ENCODE data around the gene SLC9A9.

The SLC9A9 gene

DNA sequence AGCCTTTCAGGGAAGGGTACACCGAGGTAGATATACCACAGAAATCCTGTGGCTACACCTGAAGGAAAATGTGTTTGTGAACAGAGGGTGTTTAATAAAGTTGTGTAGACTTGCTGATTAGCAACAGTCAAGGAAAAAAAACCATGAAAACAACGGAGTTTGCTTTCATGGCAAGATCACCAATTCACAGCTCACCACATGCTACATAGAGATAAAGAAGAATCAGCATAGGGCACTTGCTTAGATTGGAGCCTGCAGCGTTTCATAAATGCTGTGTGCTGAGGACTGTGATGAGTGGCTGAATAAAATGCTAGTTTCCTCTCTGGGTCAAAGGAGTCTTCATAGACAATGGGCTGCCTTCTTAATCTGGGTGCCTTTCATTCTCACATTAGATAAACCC lies 257.6 kb downstream of the SLC9A9 start:
- DNase-seq = no peak

DNA sequence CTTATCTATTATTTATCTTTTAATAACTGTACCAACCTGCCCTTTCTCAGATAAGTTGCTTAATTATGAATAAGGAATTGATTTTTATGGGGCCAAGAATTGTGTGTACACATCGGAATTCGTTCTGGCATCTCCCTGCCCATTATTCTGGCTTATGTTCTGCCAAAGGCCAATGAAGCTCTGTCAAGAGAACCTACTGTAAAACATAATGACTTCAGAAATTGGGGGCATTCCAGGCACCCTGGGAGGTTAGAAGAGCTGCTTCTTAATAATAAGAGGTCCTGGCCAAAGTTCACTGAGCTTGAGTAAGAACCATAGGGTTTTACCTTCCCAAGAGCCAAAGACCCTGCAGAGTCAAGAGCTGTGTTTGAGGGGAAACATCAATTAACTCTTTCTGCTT lies 261.7 kb downstream of the SLC9A9 start:
- no peak for DNase-seq

DNA sequence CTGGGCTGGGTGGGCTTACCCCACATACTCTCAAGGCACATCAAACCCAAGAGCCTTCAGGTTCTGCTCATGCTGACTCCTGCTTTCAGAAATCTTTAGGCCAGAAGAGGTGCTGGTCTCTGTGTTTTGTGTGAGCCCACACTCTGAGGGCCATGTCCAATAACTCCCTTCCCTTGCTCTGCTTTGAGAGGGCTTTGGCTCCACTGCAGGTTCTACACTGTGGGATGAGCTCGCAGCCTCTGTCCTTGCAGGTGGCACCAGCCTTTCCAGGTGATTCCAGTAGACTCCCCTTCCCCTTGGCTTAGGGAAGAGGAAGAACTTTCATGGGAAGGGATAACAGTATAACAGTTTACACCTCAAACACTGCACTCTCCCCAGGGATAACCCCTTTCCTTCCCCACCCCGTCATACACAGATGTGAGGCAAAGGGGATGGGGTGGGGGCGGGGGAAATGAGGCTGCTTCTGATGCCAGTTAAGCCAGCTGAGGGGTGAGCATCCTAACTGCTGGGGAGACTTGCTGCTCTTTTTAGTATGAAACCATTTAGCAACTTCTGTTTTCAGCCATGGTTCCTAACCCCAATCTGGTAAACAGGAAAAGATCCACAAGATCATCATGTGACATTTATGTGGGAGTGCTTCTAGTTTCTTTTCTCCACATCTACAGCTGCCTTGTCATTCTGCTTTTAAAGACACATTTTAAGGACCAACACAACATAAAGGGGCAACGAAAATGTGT lies 262.4 kb downstream of the SLC9A9 start:
- DNase-seq = no peak

DNA sequence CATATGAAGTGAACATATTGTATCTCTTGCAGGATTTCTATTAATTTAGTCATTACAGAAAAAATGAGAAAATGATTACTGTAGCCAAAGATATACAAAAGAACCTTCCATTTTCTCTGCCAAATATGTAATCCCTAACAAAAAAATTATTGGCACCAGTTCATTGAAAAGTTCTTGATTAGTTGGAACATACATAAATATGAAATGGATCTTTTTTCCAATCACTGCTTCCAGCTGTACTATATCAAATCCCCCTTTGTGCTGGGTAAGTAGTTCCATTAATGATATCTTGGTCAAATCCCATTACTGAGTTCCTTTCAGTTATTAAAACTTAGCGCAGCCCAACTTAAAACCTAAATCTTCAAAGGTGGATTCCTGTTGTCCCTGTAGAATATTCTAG lies 263.8 kb downstream of the SLC9A9 start:
- no peak for DNase-seq

DNA sequence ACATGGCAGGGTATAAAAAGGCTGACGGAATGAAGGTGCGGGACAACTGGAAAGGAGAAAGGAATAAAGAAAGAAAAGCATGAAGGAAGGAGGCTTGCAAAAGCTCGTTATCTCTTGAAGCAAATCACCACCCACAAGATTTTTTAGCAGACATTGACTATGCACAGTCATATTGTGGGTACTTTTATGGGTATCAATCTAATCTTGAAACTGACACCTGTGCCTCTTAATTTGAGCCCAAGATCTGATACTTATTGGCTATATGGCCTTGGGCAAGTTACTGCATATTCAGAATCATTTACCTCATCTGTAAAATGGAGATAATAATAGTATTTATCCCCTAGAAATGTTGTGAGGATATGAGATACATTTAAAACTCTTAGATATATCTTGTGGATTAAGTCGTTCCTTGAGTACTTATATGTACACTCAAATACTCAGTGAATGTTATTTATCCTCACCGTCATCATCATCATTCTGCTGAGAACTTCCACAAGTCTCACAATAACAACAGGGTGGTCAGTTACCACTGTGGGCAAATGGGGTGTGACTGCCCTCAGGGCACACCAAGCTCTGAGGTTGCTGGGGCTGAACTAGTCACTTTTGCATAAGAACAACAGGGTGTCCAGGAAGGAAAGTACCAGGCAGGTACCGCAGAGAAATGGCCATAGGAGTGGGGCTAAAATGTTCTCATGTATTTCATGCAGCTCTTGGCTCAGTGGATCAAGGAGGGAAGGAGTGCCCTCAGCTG lies 266.1 kb downstream of the SLC9A9 start:
- no peak for DNase-seq

DNA sequence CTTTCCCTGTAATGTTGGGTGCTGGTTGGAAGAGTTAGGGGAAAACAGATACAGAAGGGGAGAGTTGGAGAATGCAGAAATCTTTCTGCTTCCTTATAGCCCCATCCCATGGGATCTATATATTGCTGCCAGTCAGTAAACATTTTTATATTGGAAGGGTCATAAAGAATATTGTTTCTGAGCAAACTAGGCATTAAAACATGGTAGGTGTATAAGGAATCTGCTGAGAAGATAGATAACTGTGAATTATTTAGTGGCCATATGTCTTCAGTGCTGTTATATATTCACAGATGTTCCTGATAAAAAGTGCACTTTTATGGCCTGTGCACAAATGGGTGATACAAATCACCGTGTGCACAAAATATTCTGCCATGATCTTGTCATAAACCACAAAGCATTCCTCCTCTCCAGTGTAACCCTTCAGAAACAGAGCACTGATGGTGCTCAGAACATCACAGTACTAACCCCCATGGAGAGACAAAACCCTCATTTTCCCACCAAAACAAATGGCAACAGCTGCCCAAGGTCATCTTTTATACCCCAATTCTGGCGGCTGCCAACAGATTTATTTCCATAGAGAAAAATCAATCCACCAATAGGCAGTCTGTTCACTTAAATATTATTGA lies 269.3 kb downstream of the SLC9A9 start:
- DNase-seq = no peak

DNA sequence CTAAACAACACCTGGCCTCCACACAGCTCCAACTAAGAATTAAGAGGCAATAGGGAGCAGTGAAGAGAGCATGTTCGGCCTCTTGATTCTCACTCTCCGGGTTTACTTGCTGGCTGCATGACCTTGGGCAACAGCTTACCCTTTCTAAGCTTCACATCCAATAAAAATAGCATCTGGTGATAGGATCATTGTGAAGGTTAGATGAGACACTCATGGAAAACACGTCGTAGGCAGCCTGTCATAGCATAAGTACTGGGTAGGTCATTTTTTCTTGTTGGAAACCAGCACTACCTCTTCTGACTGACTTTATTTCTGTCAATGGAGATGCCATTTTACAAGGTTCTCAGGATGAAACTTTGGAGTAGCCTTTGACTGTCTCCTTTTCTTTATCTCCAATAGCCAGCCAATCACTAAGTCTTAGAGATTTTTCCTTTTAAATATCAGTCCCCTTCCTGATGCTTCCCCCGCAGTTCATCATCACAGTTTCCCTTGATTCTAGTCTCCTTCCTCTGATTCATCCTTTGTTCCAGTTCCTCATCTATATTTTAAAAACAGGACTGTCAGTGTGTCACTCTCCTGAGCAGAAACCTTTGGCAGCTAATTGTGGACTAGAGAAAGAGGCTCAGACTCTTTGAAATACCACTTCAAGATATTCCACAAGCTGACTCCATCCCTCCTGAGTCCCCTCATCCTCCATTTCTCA lies 271.5 kb downstream of the SLC9A9 start:
- DNase-seq = no peak

DNA sequence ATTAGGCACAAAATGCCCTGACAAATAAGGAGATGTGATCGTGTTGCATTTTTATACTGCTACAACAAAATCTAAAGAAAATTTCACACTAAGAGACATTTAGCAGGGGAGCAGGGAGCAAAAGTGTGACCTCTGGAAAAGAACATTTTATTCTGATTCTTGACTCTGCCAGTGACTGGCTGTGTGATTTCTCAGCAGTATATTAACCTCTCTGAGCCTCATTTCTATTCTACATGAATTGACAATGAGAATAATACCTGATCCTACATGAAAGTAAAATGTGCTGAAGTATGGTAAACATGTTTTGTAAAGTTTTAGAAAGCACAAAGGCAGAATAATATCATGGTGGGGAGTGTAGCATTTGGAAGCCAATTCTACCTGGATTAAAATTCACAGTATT lies 273.3 kb downstream of the SLC9A9 start:
- DNase-seq = no peak

DNA sequence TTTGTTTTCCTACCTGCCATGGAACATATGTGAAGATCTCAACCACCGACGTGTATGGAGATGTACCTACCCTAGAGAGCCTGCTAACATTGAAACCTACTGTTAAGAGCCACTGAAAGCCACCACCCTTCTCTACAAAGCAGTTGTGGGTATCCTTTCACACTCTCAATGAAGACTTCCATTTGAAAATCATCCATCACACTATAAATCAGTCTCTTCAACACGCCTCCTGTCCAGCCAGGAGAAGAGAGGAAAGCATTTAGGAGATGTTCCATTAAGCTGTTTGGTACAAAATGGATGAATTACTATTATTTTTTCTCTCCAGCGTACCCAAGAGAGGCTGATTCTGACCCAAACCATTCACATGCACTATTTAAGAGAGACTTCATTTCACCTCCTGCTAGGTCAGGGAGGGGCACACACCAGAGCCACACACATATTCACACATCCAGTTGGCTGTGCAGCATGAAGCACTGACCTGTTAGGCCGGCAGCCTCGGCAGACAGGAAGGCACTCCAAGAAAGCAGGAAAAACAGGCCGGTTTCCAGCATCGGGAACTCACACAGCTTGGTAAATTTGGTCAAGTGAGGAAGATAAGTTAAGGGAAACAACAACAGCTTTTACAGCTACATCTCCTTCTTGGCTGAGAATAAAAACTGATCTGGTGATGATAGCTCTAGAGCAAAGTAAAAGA lies 274.5 kb downstream of the SLC9A9 start:
- no peak for DNase-seq

DNA sequence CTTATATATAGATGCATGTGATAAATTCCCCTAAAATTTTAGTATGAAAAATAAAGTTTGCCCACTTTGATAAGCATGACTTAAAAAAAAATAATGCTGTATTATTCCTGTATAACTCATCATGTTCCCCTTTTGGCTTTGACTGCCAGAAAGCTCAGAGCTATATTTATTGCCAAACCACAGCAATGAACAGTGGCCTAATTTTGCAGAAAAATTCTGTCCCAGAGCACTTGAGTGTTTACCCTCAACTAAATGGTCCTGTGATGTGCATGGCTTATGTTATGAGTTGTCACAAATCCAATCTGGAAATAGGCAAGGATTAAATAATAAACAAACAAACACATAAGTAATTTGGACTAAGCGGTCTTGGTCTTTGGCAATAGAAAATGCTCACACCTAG lies 276.7 kb downstream of the SLC9A9 start:
- no peak for DNase-seq

DNA sequence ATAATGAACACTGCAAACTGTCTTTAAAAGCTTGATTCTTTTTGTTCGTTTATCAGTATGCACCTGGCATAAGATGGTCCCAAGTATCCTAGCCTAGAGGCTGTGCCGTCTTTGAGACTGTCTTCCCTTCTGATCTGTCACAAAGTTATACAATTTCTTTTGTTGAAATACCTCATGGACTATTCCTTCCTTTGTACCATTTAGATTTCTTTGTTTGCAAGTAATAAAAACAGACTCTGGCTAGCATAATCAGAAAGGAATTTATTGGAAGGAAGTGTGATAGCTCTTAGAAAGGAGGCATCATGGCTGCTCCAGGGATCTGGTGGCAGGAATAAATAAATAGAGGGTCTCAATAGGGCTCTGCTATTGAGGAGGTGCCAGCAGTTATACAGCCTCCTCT lies 280.4 kb downstream of the SLC9A9 start:
- DNase-seq = no peak

DNA sequence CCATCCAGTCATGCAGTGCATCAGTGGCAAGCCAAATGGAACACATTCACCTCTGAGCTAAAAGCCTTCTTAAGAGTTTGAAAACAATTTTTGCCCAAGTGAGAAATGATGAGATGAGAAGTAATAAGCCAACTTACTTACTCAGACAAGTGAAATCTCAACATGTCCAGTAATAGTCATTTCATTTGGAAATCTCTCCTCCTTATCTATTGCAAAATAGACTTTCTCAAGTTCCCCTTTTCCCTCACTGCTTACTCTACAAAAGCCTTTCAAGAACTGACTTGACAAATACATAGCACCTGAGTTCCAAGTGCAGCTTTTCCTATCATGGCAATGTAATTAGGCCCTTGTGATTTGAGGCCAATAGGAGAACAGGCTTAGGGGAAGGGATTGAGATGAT lies 282.3 kb downstream of the SLC9A9 start:
- DNase-seq = no peak

DNA sequence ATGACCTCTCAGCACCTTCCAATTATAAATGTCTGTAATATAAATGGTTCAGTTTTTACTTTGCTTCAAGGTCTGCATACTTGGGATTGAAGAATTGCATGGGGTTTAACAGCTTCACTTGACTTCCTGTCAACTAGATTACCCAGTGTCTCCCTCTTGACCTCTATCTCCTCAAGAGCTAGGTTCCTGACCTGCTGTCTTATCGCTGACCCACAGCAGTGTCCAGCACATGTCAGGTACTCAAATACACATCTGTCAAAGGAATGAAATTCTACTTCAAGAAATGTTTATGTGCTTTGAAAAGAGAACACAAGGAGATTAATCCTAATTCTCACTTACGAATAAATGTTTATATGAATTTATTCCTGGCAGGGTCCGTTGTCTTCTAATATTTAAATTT lies 284.5 kb downstream of the SLC9A9 start:
- DNase-seq = no peak

DNA sequence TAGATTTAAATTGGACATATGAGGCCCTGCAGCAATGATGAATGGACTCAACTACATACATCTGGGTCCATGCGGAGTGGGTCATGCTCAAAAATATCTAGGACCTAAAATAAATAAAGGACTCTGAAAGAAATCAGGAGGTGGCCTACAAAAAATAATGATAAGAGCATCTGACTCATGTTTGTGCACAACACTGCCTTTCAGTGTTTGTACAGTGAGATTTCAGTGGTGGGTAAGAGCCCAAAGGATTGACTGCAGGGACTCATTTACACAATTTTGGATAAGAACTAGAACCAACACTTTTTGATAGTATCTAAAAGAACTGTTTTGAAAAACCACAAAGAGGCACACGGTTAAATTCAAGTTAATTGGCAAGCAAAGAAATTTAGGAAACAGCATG lies 285.5 kb downstream of the SLC9A9 start:
- DNase-seq = no peak

DNA sequence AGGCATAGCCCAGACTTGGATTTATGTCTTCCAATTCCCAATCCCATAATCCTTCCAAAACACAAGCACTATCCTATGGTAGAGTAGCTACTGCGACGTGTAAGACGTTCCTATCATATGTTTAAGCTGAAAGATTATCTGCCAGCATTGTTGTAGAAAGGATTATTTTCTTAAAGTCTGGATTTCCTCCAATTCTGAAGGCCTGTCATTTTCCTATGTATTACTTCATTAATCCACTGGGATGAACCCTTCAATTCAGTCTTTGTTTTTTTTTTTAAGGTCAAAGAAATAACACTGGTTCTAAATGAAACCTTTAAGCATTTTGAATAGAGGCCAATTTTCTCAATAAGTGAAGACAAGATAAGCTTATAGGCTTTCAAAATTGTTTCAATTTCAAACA lies 289.0 kb downstream of the SLC9A9 start:
- no peak for DNase-seq

DNA sequence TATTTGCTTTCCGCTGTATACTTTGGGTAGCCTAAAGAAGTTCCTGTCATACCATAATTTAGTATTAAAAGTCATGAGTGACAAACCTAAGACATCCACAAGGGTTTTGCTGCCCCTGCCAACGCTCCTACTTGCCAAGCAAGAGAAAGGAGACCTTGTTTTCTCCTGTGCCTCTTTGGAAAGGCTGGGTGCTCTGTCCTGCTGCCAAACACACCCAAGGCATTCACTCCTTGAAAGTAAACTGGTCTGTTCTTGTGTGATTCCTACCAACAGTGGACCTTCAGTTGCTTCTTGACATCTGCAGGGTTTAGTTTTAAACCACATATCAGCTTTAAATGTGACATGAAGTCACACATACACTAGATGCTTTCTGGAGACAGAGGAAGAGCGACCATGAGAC lies 295.4 kb downstream of the SLC9A9 start:
- no peak for DNase-seq

DNA sequence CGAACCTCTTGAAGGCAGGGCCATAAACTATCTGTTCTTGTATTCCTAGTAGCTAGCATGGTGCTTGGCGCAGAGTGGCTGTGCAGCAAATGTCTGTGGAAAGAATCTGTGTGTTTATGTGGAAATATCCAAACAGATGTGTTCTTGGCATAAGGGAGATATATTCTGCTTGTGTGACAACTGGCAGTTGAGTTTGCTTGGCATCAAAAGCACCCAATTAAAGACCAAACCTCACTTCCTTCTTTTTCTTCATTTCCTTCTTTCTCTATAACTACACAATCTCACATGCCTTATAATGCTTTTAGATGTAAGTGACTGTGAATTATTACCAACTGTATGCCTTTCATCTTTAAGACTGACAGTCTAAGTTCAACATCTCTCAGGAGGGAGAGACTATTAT lies 296.5 kb downstream of the SLC9A9 start:
- no peak for DNase-seq

DNA sequence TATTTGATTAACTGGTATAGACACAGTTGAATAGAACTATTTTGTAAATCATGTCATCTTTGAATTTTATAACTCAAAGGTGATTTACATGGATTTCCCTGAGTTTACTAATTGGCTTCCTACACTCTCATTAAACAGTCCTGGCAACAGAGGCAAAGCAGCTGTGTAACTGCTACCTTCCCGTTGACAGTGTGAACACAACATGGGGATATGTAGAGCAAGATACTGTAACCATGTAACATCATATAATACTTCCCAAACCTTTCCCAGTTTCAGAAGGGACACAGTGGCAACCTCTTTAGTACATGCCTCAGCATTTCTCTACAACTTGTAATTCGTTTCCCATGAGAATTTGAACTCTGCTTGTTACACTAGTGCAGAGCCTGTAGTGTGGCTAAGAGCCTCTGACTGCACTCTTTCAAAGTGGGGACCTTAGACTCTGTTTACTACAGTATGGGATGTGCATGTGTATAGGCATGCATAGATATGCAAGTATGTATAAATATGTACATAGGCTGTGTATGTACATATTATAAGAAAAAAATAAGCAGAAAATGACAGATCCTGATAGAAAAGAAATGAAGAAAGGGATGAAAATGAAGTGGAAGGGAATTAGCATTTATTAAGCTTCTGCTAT lies 299.3 kb downstream of the SLC9A9 start:
- no peak for DNase-seq

DNA sequence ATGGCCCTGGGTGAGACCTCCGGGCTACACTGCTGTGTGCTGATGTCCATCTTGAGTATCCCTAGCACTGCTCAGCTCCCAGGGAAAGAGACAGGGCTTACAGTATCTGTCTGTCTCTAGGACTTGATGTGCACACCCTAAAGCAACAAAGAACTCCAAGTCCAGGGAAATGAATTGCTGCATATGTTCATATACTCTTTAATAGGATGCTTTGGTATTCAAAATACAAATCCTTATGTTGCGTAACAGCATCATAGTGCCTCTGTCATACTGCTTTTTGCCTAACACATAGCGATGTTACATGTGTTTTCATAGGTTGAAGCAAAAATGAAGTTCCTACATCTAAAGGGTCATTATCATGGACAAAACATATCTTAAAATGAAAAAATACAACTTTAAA lies 299.9 kb downstream of the SLC9A9 start:
- DNase-seq = no peak

DNA sequence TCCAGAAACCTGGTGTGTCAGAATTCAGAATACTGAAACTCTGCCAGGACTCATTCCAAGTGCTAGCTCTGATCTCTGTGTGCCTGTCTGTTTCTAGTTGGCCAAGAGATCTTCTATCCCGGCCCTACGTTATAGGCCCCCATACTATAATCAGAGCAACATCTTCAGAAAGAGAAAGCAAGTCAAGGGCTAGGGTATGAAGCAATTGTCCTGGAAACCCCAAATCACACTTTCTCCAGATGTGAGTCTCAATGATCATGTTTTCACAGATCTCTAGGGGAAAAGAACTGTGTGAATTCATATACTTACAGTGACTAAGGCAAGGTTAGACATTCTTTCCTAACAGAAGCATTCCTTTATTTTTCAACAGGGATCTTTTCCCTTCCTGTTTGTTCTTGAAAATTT lies 309.7 kb downstream of the SLC9A9 start:
- no peak for DNase-seq

DNA sequence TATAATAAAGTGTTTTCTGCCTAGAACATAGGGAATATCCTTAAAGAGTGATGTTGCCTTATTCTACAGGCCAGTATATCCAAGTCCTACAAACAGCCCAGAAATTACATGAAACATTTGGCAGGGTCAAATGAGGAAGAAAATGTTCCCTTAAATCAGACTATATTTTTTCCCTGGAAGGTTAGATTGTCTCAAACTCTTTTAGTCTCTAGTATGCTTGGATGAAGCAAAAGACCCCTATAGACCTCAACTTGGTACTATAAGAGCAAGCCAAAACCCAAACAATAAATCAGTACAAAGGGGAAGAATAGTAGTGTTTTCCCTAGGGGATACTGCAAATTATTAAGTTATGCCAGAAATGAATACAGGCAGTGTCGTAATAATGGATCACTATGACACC lies 310.2 kb downstream of the SLC9A9 start:
- DNase-seq = no peak

DNA sequence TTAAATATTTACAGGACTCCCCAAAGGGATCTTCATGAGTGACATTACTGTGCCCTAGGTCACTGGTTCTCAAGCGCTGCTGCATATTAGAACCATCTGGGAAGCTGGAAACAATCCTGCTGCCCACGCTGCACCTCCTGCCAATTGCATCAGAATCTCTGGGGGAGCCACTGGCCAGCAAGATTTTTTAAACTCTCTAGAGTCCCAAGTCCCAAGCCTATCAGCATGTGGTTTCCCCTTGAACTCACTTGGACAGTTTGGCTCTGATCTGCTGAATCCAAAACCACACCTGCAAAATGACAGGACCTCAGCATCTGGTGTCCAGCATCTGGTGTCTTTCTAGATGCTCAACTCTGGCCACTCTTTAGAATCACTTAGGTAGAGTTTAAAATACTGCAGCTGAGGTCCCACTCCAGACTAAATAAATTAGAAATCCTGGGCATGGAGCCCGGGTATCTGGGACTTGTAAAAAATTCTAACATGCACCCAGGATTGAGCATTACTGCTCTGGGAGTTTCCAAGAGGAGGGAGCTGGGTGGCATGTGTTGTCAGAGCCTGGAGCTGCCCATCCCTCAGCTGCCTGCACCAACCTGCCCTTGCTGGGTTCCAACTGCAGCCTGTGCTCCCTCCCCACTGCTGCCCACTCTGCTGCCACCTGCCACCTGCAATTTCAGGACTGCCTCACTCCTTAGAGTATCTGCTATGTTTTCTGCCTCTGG lies 311.3 kb downstream of the SLC9A9 start:
- no peak for DNase-seq
